Stomach (tissue), 4 donors: Measurements from ENCODE around the gene ARHGAP26.

ENCODE experiments used
- CTCF ChIP-seq, 7 experiments: fragments of 450-650 bp in 4 of 7; fragments of 200-600 bp in 3 of 7; sonication (generic) in 3 of 7; IDR thresholded peaks; one replicate each; pipeline ENCODE4 v1.5.1; 2016 to 2019; ENCODE audit warnings: antibody characterized with exemption in 7 of 7, control low read depth in 2 of 7, mild to moderate bottlenecking in 1 of 7
- EP300 ChIP-seq: sonication (generic); formaldehyde crosslinking; IDR thresholded peaks from one replicate; pipeline ENCODE4 v1.6.1; 2017; ENCODE audit warnings: antibody characterized with exemption
- POLR2A ChIP-seq, 4 donors: fragments of 450-650 bp; IDR thresholded peaks; one replicate each; pipeline ENCODE4 v1.6.1; 2016; ENCODE audit warnings: antibody characterized with exemption in 4 of 4, control low read depth in 2 of 4, mild to moderate bottlenecking in 1 of 4, moderate library complexity in 1 of 4

GRCh38 chr5:142958944-142959682 lies 188.9 kb downstream of the ARHGAP26 start:
- TF ChIP-seq CTCF (IDR thresholded peaks at IDR 0.05), result no peak
- TF ChIP-seq EP300, result no peak
- TF ChIP-seq POLR2A (IDR thresholded peaks at IDR 0.05), result no peak
